Neuronal stem cell (in vitro differentiated cells): ENCODE data around the gene UNK.
"Not testable (repeated sequence)": the region's sequence is repeated elsewhere in the genome, so short reads cannot be mapped to it uniquely, and the experiment has no call there.

Experiments
- DNase-seq: peaks from one replicate; pipeline ENCODE4 v3.0.0-alpha.2; 2013; ENCODE audit warnings: low spot score
- H2AFZ ChIP-seq: one replicate; pipeline ENCODE4 v1.6.1; 2013; ENCODE audit warnings: mild to moderate bottlenecking, low read length, inconsistent platforms
- H2AK5ac ChIP-seq: 2 replicates; pipeline ENCODE4 v1.6.1; 2013; ENCODE audit warnings: low read depth, mild to moderate bottlenecking, inconsistent platforms, low read length, moderate library complexity, mixed read lengths
- H2BK120ac ChIP-seq: 2 replicates; pipeline ENCODE4 v1.6.1; 2013; ENCODE audit warnings: low read depth, mild to moderate bottlenecking, inconsistent platforms, low read length, moderate library complexity, mixed read lengths
- H2BK12ac ChIP-seq: one replicate; pipeline ENCODE4 v1.6.1; 2013; ENCODE audit warnings: low read length, inconsistent platforms
- H2BK15ac ChIP-seq: 2 replicates; pipeline ENCODE4 v1.6.1; 2013; ENCODE audit warnings: mild to moderate bottlenecking, low read length, inconsistent platforms, mixed read lengths
- H2BK5ac ChIP-seq: one replicate; pipeline ENCODE4 v1.6.1; 2013; ENCODE audit warnings: inconsistent platforms, mild to moderate bottlenecking, low read length, moderate library complexity
- H3K14ac ChIP-seq: one replicate; pipeline ENCODE4 v1.6.1; 2013; ENCODE audit warnings: low read length, inconsistent platforms
- H3K18ac ChIP-seq: 2 replicates; pipeline ENCODE4 v1.6.1; 2013; ENCODE audit warnings: low read length, inconsistent platforms
- H3K23ac ChIP-seq: 2 replicates; pipeline ENCODE4 v1.6.1; 2013; ENCODE audit warnings: low read depth, mild to moderate bottlenecking, mixed read lengths, low read length, inconsistent platforms; ENCODE audit not compliant: poor library complexity
- H3K27ac ChIP-seq: replicated peaks from 3 replicates; pipeline ENCODE4 v1.5.1; 2013; ENCODE audit warnings: low read length, inconsistent platforms
- H3K27me3 ChIP-seq, 3 experiments: 2 replicates each; pipeline ENCODE4 v1.6.1; 2013; ENCODE audit warnings: low read length in 3 of 3, mild to moderate bottlenecking in 2 of 3, inconsistent platforms in 1 of 3, low read depth in 1 of 3, mixed read lengths in 1 of 3, moderate library complexity in 1 of 3; ENCODE audit not compliant: control insufficient read depth in 3 of 3, insufficient read depth in 3 of 3
- H3K36me3 ChIP-seq, 2 donors: replicated peaks in 1 of 2; 2 replicates each; pipeline ENCODE4 v1.6.1; 2013; ENCODE audit warnings: low read length in 2 of 2; ENCODE audit not compliant: control insufficient read depth in 2 of 2, insufficient read depth in 2 of 2
- H3K4ac ChIP-seq: 2 replicates; pipeline ENCODE4 v1.6.1; 2013; ENCODE audit warnings: inconsistent platforms, mild to moderate bottlenecking, low read length, moderate library complexity
- H3K4me1 ChIP-seq, 2 donors: 1 replicate in 1 of 2; 2 replicates in 1 of 2; pipeline ENCODE4 v1.6.1; 2013; ENCODE audit warnings: low read length in 2 of 2, low read depth in 1 of 2; ENCODE audit not compliant: control insufficient read depth in 2 of 2, insufficient read depth in 1 of 2
- H3K4me2 ChIP-seq: one replicate; pipeline ENCODE4 v1.6.1; 2013; ENCODE audit warnings: mild to moderate bottlenecking, low read length, inconsistent platforms; ENCODE audit not compliant: insufficient read depth, poor library complexity, severe bottlenecking
- H3K4me3 ChIP-seq, 2 donors: 2 replicates each; pipeline ENCODE4 v1.5.1; 2013; ENCODE audit warnings: low read length in 2 of 2, mild to moderate bottlenecking in 2 of 2, inconsistent platforms in 1 of 2, moderate library complexity in 1 of 2
- H3K79me1 ChIP-seq: one replicate; pipeline ENCODE4 v1.6.1; 2013; ENCODE audit warnings: low read depth, mild to moderate bottlenecking, inconsistent platforms, low read length, moderate library complexity
- H3K9ac ChIP-seq: one replicate; pipeline ENCODE4 v1.6.1; 2013; ENCODE audit warnings: mild to moderate bottlenecking, low read depth, low read length, inconsistent platforms; ENCODE audit not compliant: poor library complexity
- H3K9me3 ChIP-seq, 2 donors: replicated peaks in 1 of 2; 2 replicates each; pipeline versions ENCODE3 to v1.6.1; 2013; ENCODE audit warnings: low read length in 2 of 2, mild to moderate bottlenecking in 2 of 2, inconsistent platforms in 1 of 2, low read depth in 1 of 2, mixed read lengths in 1 of 2, moderate library complexity in 1 of 2; ENCODE audit not compliant: control insufficient read depth in 2 of 2, insufficient read depth in 1 of 2
- H4K8ac ChIP-seq: one replicate; pipeline ENCODE4 v1.6.1; 2013; ENCODE audit warnings: low read depth, mild to moderate bottlenecking, inconsistent platforms, low read length, moderate library complexity
- H4K91ac ChIP-seq: one replicate; pipeline ENCODE4 v1.6.1; 2013; ENCODE audit warnings: low read length, low read depth, mild to moderate bottlenecking, inconsistent platforms; ENCODE audit not compliant: poor library complexity
- WGBS, 2 donors: extraction: QIAGEN DNeasy Blood & Tissue Kit; methylation state at CpG; one replicate each; pipeline ENCODE4 v1.1.7; 2013; ENCODE audit warnings: missing lambda C conversion rate in 2 of 2, mixed read lengths in 1 of 2; ENCODE audit not compliant: insufficient read length in 2 of 2, insufficient replicate concordance in 1 of 2; ENCODE audit errors: extremely low coverage in 2 of 2; 5-methylcytosine and 5-hydroxymethylcytosine counted together

The UNK gene

DNA sequence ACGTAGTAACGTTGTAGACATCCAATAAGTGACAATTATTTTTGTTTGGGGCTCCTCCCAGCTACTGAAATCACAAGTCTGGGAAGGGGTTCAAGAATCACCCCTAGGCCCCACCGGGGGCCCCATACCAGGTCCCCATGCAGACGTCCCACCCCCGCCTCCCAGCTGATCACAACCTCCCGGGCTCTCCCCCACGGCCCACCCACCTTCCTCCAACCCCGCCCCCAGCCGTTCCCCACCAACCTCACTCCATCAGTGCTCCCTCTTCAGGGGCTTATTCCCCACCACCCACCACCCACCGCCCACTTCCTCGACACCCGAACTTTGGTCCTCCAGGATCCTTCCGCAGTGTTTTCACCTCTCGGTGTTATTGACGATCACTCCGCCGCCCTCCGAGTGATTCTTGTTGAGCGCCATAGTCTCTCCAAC, 70.3 kb downstream of the UNK start:
- Histone ChIP-seq H3K9ac (no peak overlapping the region), H2BK5ac (no peak overlapping the region), H3K23ac (no peak overlapping the region), H3K18ac (no peak overlapping the region), H2BK15ac (no peak overlapping the region), H3K79me1 (no peaks in the 10 kb centered on the region), H3K4me1 (peaks cover 4 to 6% of the 10 kb centered on the region in 2 donors), H3K14ac (no peak overlapping the region), H2AK5ac (no peak overlapping the region), H3K9me3 (no peaks in the 10 kb centered on the region), H3K27ac (no peak overlapping the region), H3K27me3 (no peaks in the 10 kb centered on the region), H2BK120ac (no peak overlapping the region), H2BK12ac (no peak overlapping the region), H3K4me2 (peak overlapping the region; percentile 66), H3K36me3 (peaks cover 6 to 18% of the 10 kb centered on the region in 2 donors), H4K8ac (no peak overlapping the region), H4K91ac (no peak overlapping the region), H3K4me3 (peak overlapping the region; percentile 72 to 81), H2AFZ (peak overlapping the region; percentile 74), H3K4ac (no peak overlapping the region)
- DNase-seq: no peak
- WGBS, 2 donors: no CpG with 5 or more reads among the region's 19 CpGs

DNA sequence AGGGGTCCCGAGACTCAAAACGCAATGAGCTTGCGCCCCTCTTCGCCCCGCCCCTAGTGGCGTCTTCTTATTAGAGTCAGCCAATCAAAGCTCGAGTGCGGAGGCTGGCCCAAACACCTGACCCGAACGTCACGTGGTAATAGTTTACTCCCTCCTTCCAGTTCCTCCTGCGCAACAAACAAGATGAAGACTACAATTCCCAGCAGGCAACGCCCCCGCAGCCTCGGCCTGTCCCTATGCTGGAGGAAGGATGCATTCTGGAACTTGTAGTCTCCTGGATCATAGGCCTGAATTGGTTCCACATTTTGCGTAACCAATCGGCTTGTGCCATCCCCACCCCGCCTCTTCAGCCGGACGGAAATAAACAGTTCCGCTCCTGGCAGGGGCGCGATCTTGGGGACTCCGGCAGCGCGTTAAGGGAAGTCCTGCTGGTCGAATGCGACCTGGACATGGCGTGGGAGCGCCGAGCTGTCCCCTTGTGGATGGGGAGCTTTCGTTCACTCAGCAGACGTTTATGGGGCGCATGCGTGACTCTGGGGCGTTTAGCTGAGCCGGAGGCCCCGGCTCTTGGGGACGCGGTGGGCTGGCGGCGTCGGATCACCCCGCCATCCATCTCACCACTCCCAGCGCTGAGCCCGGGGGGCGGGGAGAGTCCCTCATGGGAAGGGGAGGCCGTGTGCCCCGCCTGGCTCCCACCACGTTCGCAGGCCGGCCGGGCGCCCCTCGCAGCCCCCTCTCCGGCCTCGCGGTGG, 70.9 kb downstream of the UNK start, which contains the start of gene WBP2:
TSS of gene WBP2 (minus strand) at position 26 of the 752 bp plus-strand sequence. CDS start 38 bp downstream, outside the sequence.
- Histone ChIP-seq H3K4ac (peak within 1 kb of the TSS; percentile 23), H2AFZ (peak within 1 kb of the TSS; percentile 91), H3K79me1 (no peaks in the 10 kb centered on the region), H2BK5ac (peak within 1 kb of the TSS; percentile 87), H2BK12ac (no peak within 1 kb of the TSS), H3K9me3 (no peaks in the 10 kb centered on the region), H2BK15ac (peak within 1 kb of the TSS; percentile 83), H4K91ac (no peak within 1 kb of the TSS), H3K9ac (peak within 1 kb of the TSS; percentile 85), H2BK120ac (peak within 1 kb of the TSS; percentile 64), H3K4me3 (peak within 1 kb of the TSS; percentile 72 to 92), H3K23ac (peak within 1 kb of the TSS; percentile 94), H3K4me1 (peaks cover 4 to 6% of the 10 kb centered on the region in 2 donors), H3K4me2 (peak within 1 kb of the TSS; percentile 99), H3K27ac (peak within 1 kb of the TSS; percentile 97), H4K8ac (no peak within 1 kb of the TSS), H2AK5ac (peak within 1 kb of the TSS; percentile 52), H3K36me3 (peaks cover 4 to 14% of the 10 kb centered on the region in 2 donors), H3K18ac (peak within 1 kb of the TSS; percentile 95), H3K27me3 (no peaks in the 10 kb centered on the region), H3K14ac (peak within 1 kb of the TSS; percentile 94)
- peak; percentile 99 for DNase-seq
- WGBS, 2 donors: no CpG with 5 or more reads among the region's 58 CpGs

DNA sequence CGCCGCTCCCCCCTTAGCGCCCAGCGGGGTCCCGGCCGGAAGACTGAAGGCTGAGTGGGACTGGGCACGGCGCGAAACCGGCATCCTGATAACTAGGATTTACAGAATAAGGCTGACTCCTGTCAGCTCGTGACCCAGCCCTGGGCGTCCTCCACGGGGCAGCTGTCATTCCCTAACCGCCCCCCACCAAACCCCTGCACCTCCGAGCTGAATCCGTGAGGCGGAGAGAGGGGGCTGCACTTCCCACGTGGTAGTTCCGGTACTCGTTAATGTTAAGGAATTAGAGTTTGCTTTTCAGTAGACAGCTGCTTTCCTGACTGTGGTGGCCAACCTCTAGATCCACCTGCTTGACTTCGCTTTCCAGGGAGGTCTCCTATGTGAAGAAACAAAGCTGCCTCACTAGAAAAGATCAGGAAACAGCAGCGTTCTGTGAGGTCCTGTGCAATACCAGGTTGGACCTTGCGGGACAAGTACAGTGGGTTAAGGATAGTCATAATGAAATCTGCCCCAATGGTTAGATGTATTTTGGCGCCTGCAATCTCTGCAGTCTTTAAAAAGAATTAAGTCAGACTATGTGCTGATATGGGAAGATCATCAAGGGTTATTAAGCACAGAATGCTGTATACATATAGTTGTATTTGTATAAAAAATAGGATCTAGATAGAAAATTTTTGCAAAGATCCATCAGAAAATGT, 71.6 kb downstream of the UNK start:
- peak overlapping the region; percentile 97 for H3K27ac ChIP-seq
- H4K8ac ChIP-seq: no peak overlapping the region
- peak overlapping the region; percentile 83 for H2BK15ac ChIP-seq
- H3K36me3 ChIP-seq: peaks cover 0 to 7% of the 10 kb centered on the region in 2 donors
- peaks cover 4 to 6% of the 10 kb centered on the region in 2 donors for H3K4me1 ChIP-seq
- peak overlapping the region; percentile 75 for H3K23ac ChIP-seq
- DNase-seq: no peak
- peak overlapping the region; percentile 52 for H2AK5ac ChIP-seq
- H3K4me2 ChIP-seq: peak overlapping the region; percentile 99
- no peak overlapping the region for H2BK12ac ChIP-seq
- peak overlapping the region; percentile 23 for H3K4ac ChIP-seq
- peak overlapping the region; percentile 72 to 92 for H3K4me3 ChIP-seq
- H3K9ac ChIP-seq: peak overlapping the region; percentile 85
- H2BK120ac ChIP-seq: no peak overlapping the region
- no peaks in the 10 kb centered on the region for H3K27me3 ChIP-seq
- H3K14ac ChIP-seq: peak overlapping the region; percentile 94
- H3K79me1 ChIP-seq: no peaks in the 10 kb centered on the region
- H3K9me3 ChIP-seq: no peaks in the 10 kb centered on the region
- no peak overlapping the region for H4K91ac ChIP-seq
- peak overlapping the region; percentile 91 for H2AFZ ChIP-seq
- no CpG with 5 or more reads among the region's 24 CpGs for WGBS, 2 donors
- peak overlapping the region; percentile 95 for H3K18ac ChIP-seq
- peak overlapping the region; percentile 87 for H2BK5ac ChIP-seq

DNA sequence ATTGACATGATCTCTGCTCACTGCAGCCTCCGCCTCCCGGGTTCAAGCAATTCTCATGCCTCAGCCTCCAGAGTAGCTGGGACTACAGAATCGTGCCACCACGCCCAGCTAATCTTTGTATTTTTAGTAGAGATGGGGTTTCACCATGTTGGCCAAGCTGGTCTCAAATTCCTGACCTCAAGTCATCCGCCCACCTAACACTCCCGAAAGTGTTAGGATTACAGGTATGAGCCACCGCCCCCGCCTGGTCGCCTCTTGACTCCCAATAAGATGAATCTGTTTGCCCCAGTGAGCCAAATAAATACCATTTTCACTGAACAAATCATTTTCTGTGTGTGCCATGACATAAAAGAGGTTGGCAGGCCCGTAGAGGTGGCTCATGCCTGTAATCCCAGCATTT, 74.8 kb downstream of the UNK start:
- not testable (repeated sequence) for H3K4me3 ChIP-seq, H3K14ac ChIP-seq, H3K18ac ChIP-seq, H3K4me1 ChIP-seq, H3K9ac ChIP-seq, H2AK5ac ChIP-seq, H3K27me3 ChIP-seq, H3K9me3 ChIP-seq, H3K23ac ChIP-seq, DNase-seq, H4K8ac ChIP-seq, H4K91ac ChIP-seq, H2BK5ac ChIP-seq, H2AFZ ChIP-seq, H3K27ac ChIP-seq, H3K4ac ChIP-seq, H2BK15ac ChIP-seq, H3K79me1 ChIP-seq, H3K36me3 ChIP-seq, H3K4me2 ChIP-seq, H2BK120ac ChIP-seq, H2BK12ac ChIP-seq
- no CpG with 5 or more reads among the region's 10 CpGs for WGBS, 2 donors
